Uterus (tissue), 4 donors: ENCODE results near the gene NBPF1. TPM values are rescaled to one million over a fixed set of nuclear protein-coding genes. Genes with fewer than 3 reads are reported as not detected.
"Not testable (repeated sequence)": the region's sequence is repeated elsewhere in the genome, so short reads cannot be mapped to it uniquely, and the experiment has no call there.

Experiments used
- DNase-seq, 2 donors: peaks; one replicate each; pipeline ENCODE4 v3.0.0-alpha.2; 2019 to 2020
- H3K27ac ChIP-seq, 2 donors: fragments of 200-600 bp; sonication (generic); 1 replicate in 1 of 2; 2 replicates in 1 of 2; pipeline ENCODE4 v1.5.1; 2016 to 2018
- H3K27me3 ChIP-seq, 2 donors: fragments of 200-600 bp; sonication (generic); one replicate each; pipeline ENCODE4 v1.5.1; 2018 to 2019; ENCODE audit warnings: control low read depth in 1 of 2
- H3K36me3 ChIP-seq, 2 donors: fragments of 200-600 bp; sonication (generic); one replicate each; pipeline ENCODE4 v1.5.1; 2019; ENCODE audit warnings: control low read depth in 1 of 2
- H3K4me1 ChIP-seq, 2 donors: fragments of 200-600 bp; sonication (generic); one replicate each; pipeline ENCODE4 v1.5.1; 2018 to 2019; ENCODE audit warnings: control low read depth in 1 of 2
- H3K4me3 ChIP-seq, 2 donors: fragments of 200-600 bp; sonication (generic); 1 replicate in 1 of 2; 2 replicates in 1 of 2; pipeline ENCODE4 v1.5.1; 2018 to 2019; ENCODE audit warnings: mild to moderate bottlenecking in 1 of 2
- H3K9me3 ChIP-seq, 2 donors: fragments of 200-600 bp; sonication (generic); one replicate each; pipeline ENCODE4 v1.5.1; 2019; ENCODE audit warnings: control low read depth in 1 of 2
- intact Hi-C: fragments of 100-400 bp; cut with DNase I; formaldehyde crosslinking; loops from one replicate; pipeline ENCODE4 v1.15.1; 2023; ENCODE audit warnings: low total_unique reads
- total RNA-seq, 4 donors: library from RNA; depleted of rRNA in 3 of 4; stranded (reverse); fragments of >200 nt in 3 of 4; gene quantifications; one replicate each; pipeline versions ENCODE4 v1.1.0 to v1.2.4, GENCODE V29; 2014 to 2023
- donor health status: DM: yes; HTN: yes; CAD: no.

NBPF1 gene
- total RNA-seq, 4 donors from 2014 or later: 29.4 to 178 (median 39.2) TPM

DNA sequence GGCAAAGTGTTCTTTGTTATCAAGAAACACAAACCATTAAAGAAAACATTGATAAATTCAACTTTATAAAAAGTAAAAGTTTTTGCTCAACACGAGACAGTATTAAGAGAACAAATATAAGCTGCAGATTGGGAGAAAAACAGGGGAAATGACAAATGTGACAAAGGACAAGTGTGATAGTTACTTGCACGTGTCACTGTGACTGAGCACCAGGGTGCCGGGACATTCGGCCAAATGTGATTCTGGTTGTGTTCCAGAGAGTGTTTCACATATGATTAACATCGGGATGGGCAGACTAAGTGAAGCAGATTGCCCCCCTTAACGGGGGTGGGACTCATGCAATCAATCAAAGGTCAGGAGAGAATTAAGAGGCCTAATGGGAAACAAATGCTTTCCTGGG lies 52.9 kb downstream of the NBPF1 start:
- intact Hi-C loops, DNase-seq, H3K4me3 ChIP-seq: not testable (repeated sequence)

DNA sequence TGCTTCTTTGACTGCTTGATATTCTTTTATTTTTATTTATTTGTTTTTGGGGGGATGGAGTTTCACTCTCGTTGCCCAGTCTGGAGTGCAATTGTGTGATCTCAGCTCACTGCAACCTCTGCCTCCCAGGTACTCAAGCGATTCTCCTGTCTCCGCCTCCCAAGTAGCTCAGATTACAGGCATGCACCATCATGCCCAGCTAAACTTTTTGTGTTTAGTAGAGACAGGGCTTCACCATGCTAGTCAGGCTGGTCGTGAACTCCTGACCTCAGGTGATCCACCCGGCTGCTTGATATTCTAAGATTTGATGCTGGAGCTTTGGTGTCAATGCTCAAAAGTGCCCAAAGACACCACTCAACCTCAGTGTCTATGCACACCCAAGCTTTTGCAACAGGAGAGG lies 53.7 kb downstream of the NBPF1 start:
- DNase-seq, H3K36me3 ChIP-seq, H3K27me3 ChIP-seq, intact Hi-C loops, H3K27ac ChIP-seq, H3K4me3 ChIP-seq, H3K9me3 ChIP-seq, H3K4me1 ChIP-seq: not testable (repeated sequence)

More for the DNA sequence above, 52.9 kb downstream of the NBPF1 start:
- H3K4me1 ChIP-seq, H3K36me3 ChIP-seq, H3K27ac ChIP-seq, H3K27me3 ChIP-seq, H3K9me3 ChIP-seq: not testable (repeated sequence)

DNA sequence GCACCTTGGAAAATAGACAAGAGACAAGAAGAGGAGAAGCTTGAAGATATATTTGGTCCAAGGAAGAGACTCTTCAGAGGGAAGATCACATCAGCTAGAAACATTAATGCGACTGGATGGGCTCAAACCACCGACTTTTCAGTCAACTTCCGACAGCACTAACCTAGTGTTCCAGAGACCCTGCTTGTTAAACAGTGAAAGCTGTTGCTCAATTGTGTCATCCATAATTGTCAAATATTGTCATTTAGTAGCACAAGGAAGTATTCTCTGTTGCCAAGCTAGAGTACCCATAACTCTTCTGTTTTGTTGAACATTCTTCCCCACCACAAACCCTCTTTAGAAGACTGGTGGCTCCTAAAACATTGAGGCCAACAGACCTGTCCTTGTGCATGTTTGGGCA lies 56.3 kb downstream of the NBPF1 start:
- intact Hi-C loops, H3K27ac ChIP-seq, H3K4me1 ChIP-seq, H3K36me3 ChIP-seq, H3K27me3 ChIP-seq, DNase-seq, H3K9me3 ChIP-seq, H3K4me3 ChIP-seq: not testable (repeated sequence)

DNA sequence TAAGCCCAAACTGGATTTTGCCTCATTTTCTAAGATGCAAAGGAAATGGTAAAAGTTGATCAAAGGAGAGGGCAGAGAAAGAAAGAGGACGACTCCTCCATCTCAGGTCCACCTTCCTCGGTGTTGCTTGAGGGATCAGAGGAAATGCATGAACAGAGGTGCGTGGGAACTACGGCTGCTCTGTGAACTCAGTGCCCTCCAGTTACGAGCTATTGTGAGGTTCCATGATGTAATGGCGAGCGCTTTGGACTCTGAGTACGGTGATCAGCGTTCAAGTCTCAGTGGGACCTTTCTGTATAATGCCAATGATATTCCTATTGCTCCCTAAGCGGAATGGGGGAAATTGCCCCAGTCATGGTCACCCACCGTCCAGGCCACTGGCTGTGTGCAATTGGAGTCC lies 60.1 kb downstream of the NBPF1 start:
- H3K4me3 ChIP-seq, H3K4me1 ChIP-seq, DNase-seq, H3K27ac ChIP-seq, H3K36me3 ChIP-seq, intact Hi-C loops, H3K9me3 ChIP-seq, H3K27me3 ChIP-seq: not testable (repeated sequence)

DNA sequence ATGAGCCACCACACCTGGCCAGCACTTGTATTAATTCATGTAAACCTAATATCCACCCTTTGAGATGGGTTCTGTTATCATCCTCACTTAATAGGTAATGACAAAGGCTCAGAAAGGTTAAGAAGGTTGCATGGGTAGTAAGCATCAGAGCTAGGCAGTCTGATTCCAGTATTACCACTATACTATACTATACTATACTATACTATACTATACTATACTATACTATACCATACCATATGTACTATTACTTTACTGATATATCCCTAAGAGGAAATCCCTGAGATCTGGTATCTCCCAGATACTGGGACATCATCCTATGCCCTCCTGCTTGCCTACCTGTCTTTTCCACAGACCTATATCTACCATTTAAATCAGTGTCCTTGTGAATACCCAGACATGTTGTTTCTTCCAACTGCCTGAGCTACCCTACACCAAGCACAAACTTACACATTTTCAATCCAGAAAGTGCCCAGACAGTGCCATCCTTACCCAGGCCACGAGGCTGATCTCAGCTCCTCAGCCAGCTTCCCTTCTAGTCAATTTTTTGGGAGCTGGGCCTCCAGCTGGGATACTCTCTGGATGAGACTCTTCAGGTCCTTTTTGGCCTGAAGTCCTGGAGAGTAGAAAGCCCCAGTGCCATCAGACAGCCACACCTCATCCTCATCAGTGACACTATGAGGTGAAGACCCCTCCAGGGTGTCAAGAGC lies 63.0 kb downstream of the NBPF1 start:
- intact Hi-C loops, H3K27ac ChIP-seq, DNase-seq, H3K27me3 ChIP-seq, H3K9me3 ChIP-seq, H3K4me1 ChIP-seq, H3K36me3 ChIP-seq, H3K4me3 ChIP-seq: not testable (repeated sequence)

DNA sequence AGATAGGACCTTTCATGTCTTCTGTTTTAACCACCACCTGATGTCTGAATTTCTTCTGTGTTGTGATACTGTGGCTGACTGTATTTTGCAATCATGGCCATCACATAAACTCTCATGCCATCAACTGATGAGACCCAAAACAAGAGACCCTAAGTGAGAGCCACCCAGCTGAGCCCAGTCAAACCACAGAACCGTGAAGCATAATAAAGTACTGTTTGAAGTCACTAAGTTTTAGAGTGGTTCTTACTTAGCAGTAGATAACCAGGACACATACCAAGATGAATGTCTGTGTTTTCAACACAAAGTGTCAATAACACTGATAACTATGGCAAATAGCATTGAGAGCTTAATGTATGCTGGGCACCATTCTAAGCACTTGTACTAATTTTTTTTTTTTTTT lies 63.8 kb downstream of the NBPF1 start:
- H3K27me3 ChIP-seq, H3K4me1 ChIP-seq, intact Hi-C loops, H3K9me3 ChIP-seq, H3K4me3 ChIP-seq, DNase-seq, H3K27ac ChIP-seq, H3K36me3 ChIP-seq: not testable (repeated sequence)

DNA sequence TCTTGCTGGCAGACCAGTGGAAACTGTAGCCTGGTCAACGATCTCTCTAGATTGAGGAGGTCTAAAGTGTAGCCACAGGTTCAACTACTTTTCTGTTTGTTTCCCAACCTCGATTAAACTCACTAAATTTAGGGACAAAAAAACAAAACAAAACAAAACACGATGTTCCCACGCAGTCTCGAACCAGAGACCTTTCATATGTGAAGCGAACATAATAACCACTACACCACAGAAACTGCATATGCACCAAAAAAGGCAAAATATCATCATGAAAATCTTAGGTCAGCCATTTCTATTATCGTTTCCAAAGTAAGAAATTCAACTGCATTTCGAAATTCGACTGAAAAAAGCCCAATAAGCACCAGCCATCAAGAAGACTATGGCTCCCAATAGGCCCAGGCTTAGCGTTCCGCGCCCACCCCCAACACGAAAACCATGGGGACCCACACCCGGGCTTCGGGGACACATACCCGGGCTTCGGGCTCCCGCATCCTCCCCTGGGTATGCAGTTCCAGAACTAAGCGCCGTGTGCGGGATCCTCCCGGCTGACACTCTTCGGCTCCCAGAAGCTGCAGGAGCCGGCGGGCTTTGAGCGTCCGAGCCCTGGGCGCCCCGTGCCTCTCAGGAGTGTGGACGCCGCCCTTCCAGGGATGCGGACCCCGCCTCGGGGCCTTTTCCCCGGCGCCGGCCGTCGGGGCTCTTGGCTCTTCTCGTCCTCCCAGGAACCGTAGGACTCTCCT lies 65.7 kb downstream of the NBPF1 start:
- intact Hi-C loops: not testable (repeated sequence)

DNA sequence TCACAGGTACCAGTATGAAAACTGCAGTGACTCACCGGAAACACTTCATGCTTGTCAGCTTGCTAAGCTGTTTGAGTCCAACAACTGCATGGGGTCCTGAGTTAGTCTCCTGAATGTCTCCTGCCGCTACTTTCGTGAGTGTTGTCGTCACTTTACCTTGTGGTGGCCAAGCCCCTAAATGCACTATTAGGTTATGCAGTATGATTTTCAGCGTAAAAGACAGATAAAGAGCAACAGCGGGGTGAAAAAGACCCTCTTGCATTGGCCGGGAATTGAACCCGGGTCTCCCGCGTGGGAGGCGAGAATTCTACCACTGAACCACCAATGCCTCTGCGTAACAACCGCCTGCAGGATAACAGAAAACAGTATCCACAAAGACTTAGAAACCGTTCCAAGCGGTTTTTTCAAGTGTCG lies 67.7 kb downstream of the NBPF1 start:
- DNase-seq, H3K4me1 ChIP-seq, H3K9me3 ChIP-seq, H3K36me3 ChIP-seq, H3K27me3 ChIP-seq, H3K4me3 ChIP-seq, intact Hi-C loops, H3K27ac ChIP-seq: not testable (repeated sequence)

More for the DNA sequence above, 65.7 kb downstream of the NBPF1 start:
- H3K27me3 ChIP-seq, H3K36me3 ChIP-seq, H3K9me3 ChIP-seq, DNase-seq, H3K27ac ChIP-seq, H3K4me3 ChIP-seq, H3K4me1 ChIP-seq: not testable (repeated sequence)

DNA sequence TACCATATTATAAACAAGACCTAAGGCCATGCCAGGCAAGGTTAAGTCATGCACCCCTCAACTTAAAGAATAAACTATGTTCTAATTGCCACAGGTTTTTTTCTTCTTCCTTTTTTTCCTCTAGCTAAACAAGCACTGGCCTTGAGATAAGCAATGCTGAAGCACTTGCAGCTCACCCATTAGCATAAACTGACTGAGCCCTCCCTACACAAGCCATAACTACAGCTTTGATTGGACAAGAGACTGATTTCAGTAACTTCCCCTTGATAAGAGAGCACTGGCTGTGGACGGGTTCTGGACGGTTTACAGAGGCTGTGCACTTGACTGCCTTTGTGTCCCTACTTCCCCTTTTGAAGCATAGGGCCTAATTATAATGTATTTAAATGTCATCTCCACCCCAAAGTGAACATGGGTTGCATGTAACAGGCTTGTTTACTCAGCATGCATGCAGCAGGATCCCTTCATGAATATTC lies 72.9 kb downstream of the NBPF1 start:
- intact Hi-C loops, H3K27me3 ChIP-seq, H3K36me3 ChIP-seq, H3K9me3 ChIP-seq, H3K4me1 ChIP-seq, H3K4me3 ChIP-seq, H3K27ac ChIP-seq, DNase-seq: not testable (repeated sequence)

DNA sequence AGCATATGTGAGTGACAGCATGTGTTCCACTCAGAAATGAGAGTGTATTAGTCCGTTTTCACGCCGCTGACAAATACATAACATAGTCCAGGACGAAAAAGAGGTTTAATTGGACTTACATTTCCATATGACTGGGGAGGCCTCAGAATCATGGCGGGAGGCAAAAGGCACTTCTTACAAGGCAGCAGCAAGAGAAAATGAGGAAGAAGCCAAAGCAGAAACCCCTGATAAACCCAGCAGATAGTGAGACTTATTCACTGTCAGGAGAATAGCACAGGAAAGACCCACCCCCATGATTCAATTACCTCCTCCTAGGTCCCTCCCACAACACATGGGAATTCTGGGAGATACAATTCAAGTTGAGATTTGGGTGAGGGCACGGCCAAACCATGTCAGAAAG lies 75.8 kb downstream of the NBPF1 start:
- H3K4me1 ChIP-seq, intact Hi-C loops, H3K9me3 ChIP-seq, H3K4me3 ChIP-seq, H3K36me3 ChIP-seq, DNase-seq, H3K27me3 ChIP-seq, H3K27ac ChIP-seq: not testable (repeated sequence)

DNA sequence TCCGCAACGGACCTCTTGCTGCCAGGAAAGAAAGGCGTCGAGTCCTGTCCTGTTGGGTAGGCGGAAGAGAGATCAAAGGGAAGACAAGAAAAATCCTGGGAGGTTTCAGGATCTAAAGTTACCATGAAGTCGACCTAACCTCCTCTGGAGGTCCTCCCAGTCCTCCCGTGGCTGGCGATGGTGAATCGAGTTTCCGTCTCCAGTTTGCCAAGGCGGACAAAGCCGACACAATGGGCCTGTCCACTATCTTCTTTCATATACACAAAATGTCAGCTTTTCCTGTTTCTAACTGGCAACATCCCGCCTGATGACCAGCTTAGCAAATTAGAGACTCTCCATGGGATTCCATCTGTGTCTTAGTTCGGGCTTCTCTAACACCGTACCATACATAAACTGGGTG lies 76.6 kb downstream of the NBPF1 start:
- H3K4me3 ChIP-seq, H3K27ac ChIP-seq, intact Hi-C loops, H3K4me1 ChIP-seq, H3K36me3 ChIP-seq, H3K9me3 ChIP-seq, H3K27me3 ChIP-seq, DNase-seq: not testable (repeated sequence)

DNA sequence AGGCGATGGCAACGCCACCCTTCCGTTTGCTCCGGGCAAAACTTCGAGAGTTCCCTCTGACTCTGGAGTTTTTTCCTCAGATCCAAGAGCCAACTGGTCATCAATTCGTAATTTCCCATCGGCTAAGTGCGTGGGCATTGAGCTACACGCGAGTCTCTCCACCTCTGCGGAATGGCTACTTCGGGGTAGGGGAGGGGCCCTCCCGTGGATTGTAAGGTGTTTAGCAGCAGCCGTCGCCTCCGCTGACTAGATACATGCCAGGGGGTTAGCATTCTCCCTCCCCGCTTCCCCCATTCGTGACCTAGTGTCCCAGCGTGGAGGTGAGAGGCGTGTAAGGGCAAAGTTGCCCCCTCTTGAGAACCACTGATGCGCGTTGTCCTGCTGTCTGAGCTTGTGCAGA lies 77.5 kb downstream of the NBPF1 start:
- H3K27me3 ChIP-seq: peaks cover 0 to 13% of the 10 kb centered on the region in 2 donors
- H3K4me3 ChIP-seq, intact Hi-C loops: not testable (repeated sequence)

DNA sequence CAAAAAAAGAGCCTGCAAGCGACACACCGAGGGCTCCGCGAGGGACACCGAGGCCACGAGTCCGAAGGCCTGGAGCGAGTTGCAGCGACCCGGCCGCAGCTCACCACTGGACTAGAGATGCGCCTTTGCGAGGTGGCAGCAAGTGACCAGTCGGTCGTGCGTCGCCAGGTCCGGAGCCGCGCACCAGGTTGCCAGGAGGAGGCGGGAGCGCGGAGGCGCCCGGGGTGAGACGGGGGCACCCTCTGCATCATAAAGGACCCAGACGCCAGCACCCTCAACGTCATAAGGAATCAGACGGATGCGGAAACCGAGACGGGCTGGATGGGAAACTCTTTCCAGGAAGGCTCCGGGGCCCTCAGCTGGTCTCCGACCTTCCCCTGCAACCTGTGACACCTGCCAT lies 77.9 kb downstream of the NBPF1 start:
- peak; percentile 24 to 31 for DNase-seq
- intact Hi-C loops, H3K9me3 ChIP-seq, H3K4me1 ChIP-seq, H3K36me3 ChIP-seq: not testable (repeated sequence)
- peak overlapping the region in 1 of 2 donors; percentile 64 for H3K27ac ChIP-seq
- H3K27me3 ChIP-seq: peaks cover 0 to 13% of the 10 kb centered on the region in 2 donors
- H3K4me3 ChIP-seq: peak overlapping the region in 1 of 2 donors; percentile 19

More for the DNA sequence above, 77.5 kb downstream of the NBPF1 start:
- DNase-seq, H3K4me1 ChIP-seq, H3K36me3 ChIP-seq, H3K9me3 ChIP-seq, H3K27ac ChIP-seq: not testable (repeated sequence)
